CD1c-positive myeloid dendritic cell (primary cell): ENCODE data around the gene TMX2.
A peak's percentile ranks its signal among the peaks of the same experiment; 100 is the strongest.
"Not testable (repeated sequence)": the region's sequence is repeated elsewhere in the genome, so short reads cannot be mapped to it uniquely, and the experiment has no call there.

Experiments
- DNase-seq: peaks from one replicate; pipeline ENCODE4 v3.0.0-alpha.2; 2016; ENCODE audit errors: extremely low spot score

TMX2 gene

GRCh38 chr11:57712256-57713150 lies at the start of gene TMX2:
Gene TMX2, plus strand, starts transcription at chr11:57712593. Its CDS starts 26 bp downstream, at chr11:57712619.
- DNase-seq = peak; percentile 98

- DNase-seq = no peak
These were observed 49.5 kb upstream of the TMX2 start for GRCh38 chr11:57662893-57663292.

DNA sequence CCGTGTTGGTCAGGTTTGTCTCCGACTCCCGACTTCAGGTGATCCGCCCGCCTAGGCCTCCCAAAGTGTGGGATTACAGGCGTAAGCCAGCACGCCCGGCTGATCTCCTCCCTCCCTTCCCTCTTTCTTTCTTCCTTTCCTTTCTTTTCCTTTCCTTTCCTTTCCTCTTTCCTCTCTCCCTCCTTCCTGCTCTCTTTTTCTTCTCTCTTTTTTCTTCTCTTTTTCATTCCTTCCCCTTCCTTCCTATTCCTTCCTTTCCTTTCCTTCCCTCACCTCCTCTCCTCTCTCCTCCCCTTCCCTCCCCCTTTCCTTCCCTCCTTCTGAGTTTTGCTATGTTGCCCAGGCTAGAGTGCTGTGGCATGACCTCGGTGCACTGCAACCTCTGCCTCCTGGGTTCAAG lies 48.4 kb upstream of the TMX2 start:
- no peak for DNase-seq

DNA sequence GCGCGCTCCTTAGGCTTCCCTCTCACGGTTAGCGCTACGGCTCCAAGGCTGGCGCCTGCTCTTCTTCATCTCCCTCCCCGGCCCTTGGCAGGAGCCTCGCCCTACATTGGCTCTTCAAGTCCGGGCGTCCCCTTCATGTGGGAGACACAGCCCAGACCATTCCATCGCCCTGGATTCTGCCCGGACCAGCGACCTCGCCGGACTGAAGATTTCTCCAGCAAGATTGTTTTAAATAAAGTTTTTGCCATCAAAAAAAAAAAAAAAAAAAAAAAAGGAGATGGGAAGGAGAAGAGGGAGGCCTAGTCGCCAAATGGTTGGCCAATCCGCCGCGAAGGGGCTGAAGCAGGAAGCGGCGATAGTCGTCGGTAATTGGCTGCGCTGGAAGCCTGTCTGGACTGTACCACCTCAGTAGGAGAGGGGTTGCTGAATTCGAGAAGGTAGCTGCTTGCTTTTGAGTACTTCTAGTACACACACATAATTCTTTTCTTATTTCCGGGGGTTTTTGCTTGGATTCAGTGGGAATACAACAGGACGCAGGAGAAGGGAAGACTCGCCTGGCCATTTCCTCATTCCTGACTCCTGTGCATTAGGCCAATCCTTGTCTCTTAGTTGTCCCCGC lies 45.2 kb upstream of the TMX2 start:
- peak; percentile 96 for DNase-seq

- DNase-seq = peak; percentile 99
These were observed 44.5 kb upstream of the TMX2 start, which contains the start of gene ZDHHC5 for GRCh38 chr11:57667736-57668433. Gene ZDHHC5, plus strand, starts transcription at chr11:57668114. Its CDS starts 4,977 bp downstream, at chr11:57673091.

- DNase-seq = peak; percentile 50
These were observed 44.0 kb upstream of the TMX2 start for GRCh38 chr11:57668434-57668782.

DNA sequence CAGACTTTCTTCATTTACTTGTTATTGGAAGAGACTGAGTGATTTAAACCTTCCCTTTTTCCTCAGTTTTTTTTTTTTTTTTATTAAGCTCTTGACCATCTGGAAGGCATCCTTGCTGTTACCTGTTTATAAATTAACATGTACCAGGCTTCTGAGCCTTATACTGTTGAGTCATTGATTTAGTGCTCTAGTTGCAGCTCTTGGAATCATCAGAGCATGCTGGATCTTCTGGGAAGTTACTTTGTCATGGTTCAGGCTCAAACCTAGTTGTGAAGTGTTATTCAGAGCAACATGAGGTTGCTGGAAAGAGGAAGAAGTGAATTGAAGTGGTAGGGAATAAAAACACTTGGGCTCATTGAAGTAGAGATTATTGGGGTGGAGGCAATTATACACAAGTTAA lies 38.1 kb upstream of the TMX2 start:
- DNase-seq = no peak

GRCh38 chr11:57675176-57675941 lies 37.0 kb upstream of the TMX2 start:
- DNase-seq = no peak

- no peak for DNase-seq
These were observed 33.0 kb upstream of the TMX2 start for GRCh38 chr11:57679396-57679795.

DNA sequence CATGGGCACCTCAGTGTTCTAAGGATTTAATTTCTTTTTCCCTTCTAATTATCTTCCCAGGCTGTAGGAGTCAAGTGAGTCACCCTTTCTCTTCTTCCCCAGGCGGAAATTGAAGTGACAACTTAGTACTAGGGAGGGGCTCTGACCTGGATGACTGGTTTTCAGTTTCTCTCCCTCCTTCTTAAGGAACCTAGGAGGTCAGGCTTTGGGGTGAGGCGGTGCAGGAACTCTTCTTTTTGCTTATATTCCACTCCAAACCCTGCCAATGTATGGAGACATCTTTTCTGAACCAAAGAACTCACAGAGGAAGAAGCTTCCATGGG lies 31.9 kb upstream of the TMX2 start:
- DNase-seq = no peak

GRCh38 chr11:57681168-57681567 lies 31.2 kb upstream of the TMX2 start:
- no peak for DNase-seq

DNA sequence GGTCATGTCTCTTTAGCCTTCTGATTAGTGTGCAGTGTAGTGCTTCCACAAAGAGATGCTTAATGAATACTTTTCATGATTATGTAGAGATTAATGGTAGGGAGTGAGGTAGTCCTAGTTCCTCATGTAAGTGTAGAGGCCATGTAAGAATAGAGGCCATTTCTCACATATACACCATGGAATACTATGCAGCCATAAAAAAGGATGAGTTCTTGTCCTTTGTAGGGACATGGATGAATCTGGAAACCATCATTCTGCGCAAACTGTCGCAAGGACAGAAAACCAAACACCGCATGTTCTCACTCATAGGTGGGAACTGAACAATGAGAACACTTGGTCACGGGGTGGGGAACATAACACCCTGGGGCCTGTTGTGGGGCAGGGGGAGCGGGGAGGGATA lies 21.9 kb upstream of the TMX2 start:
- DNase-seq = not testable (repeated sequence)

DNA sequence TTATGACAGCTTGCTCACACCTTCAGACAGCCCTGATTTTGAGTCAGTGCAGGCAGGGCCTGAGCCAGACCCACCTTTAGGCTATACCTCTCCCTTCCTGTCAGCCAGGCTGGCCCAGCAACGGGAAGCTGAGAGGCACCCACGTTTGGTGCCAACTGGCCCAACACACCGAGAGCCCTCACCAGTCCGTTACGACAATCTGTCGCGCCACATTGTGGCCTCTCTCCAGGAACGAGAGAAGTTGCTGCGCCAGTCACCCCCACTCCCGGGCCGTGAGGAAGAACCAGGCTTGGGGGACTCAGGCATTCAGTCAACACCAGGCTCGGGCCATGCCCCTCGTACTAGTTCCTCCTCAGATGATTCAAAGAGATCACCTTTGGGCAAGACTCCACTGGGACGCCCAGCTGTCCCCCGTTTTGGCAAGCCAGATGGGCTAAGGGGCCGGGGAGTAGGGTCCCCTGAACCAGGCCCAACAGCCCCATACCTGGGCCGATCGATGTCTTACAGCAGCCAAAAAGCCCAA lies 13.5 kb upstream of the TMX2 start:
- no peak for DNase-seq

- DNase-seq = no peak
These were observed 12.6 kb upstream of the TMX2 start for GRCh38 chr11:57699813-57700212.

DNA sequence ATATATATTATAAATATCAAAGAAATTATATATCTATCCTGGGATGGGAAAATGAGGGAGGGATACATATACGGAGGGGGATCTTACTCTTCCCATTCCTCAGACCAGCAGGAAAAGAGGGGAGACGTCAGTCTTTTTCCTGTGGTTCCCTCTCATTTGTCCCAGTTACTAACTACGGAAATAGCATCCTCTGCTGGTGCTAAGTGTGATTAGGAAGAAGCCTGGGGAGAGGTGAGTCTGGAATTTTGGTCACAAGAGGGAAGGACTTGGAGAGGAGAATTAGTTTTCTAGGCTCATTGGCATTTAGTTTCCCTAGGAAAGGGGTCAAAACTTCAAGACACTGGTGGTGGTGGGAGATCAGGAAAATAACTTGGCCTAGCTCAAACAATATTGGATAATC lies 12.0 kb upstream of the TMX2 start:
- DNase-seq = no peak

DNA sequence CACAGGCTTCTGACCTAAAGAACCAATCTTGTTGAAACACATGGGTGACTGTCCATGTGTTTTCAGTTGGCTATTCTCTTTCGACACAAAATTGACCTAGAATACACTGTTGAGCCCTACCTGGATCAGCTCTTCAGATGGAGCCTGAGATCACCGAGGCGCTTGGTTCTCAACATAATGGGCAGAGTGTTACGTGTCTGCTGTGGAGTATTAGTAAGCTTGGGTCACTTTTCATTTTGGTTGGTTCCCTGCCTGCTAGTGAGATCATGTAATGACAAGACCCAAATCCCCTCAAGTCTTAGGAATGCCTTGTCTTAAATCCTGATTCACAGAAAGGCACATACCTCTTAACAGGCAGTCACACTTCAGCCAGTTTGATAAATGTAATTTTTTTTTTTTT lies 9.1 kb upstream of the TMX2 start:
- no peak for DNase-seq

DNA sequence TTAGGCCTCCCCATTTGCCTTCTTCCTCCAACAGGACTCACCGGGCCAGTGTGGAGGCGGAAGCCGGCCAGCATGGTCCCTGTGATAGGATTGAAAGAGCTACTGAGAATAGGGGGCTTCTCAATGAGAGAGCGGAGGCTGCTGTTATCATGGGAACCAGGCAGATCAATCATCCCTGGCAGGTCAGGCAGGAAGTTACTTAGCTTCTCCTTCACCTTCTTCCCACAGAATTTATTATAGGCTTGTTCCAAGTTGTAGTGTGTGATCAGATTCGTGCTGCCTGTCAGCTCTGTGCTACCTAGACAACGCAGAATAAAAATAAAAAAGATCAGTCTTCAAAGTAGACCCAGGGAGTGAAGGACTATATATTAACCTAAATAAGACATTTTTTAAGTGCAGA lies 7.5 kb upstream of the TMX2 start:
- DNase-seq = no peak

- DNase-seq = not testable (repeated sequence)
These were observed 7.0 kb upstream of the TMX2 start for GRCh38 chr11:57705432-57705831.

- no peak for DNase-seq
These were observed 2.5 kb upstream of the TMX2 start for GRCh38 chr11:57709802-57710367.

DNA sequence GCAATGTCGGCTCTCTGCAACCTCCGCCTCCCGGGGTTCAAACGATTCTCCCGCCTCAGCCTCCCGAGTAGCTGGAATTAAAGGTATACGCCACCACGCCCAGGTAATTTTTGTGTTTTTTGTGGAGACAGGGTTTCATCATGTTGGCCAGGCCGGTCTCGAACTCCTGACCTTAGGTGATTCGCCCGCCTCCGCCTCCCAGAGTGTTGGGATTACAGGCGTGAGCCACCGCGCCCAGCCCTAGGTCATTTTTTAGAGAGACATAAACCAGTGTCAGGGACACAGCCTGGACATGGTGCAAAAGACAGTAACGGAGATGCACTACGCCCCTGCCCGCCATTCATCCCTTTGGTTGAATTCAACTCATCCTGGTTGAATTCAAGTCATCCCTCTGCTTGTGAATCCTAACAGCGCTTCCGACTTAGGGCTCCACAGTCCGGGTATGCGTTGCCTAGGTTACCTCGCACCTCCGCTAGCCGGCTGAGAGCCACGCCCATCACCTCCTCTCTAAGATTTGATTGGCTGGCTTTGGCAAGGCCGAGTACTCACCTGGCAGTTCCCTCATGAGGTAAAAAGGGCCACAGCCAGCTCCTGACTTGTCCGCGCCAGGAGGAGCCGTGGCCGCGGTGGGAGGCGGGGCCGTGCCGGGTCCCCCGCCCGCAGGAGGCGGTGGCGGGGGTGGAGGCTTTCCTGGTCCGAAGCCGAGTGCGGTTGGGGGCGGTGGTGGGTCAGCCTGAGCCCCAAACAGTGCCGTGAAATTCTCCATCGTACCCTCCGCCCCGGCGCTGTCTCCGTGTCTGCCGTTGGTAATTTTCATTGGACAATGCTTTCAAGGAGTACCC lies 758 bp upstream of the TMX2 start, which contains the start of gene MED19:
MED19 (minus strand) TSS at position 802 of the 842 bp plus-strand sequence; CDS start at position 766, 36 bp downstream.
- DNase-seq = peak; percentile 79
